ENCODE results near the gene TSPYL4.

The TSPYL4 gene

DNA sequence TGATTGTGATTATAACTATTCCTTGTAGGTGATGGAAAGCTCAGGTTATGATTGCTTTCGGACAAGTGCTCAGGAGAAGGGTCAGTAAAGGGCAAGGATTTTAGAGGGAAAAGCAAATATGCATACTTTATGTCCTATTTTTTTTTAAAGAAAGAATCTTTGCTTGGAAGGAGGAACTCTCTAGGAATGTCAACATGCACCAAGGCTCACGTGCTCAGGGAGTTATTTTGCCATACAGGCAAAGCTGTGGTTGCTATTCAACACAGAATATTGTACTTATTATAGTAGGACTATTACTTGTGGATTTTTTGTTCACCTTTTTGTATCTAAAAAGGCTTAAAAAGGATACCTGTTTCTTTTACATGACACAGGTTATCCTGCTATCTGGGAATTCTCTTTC lies 28.8 kb upstream of the TSPYL4 start:
- TF ChIP-seq, protein P1, sequence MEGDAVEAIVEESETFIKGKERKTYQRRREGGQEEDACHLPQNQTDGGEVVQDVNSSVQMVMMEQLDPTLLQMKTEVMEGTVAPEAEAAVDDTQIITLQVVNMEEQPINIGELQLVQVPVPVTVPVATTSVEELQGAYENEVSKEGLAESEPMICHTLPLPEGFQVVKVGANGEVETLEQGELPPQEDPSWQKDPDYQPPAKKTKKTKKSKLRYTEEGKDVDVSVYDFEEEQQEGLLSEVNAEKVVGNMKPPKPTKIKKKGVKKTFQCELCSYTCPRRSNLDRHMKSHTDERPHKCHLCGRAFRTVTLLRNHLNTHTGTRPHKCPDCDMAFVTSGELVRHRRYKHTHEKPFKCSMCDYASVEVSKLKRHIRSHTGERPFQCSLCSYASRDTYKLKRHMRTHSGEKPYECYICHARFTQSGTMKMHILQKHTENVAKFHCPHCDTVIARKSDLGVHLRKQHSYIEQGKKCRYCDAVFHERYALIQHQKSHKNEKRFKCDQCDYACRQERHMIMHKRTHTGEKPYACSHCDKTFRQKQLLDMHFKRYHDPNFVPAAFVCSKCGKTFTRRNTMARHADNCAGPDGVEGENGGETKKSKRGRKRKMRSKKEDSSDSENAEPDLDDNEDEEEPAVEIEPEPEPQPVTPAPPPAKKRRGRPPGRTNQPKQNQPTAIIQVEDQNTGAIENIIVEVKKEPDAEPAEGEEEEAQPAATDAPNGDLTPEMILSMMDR (conservative IDR thresholded peaks at IDR 0.05; ENCODE audit: low read depth) = no peak
- ChIA-PET CTCF (interaction anchor here (0.7 to 1.1 kb wide), 2 partner anchors 163 to 278 kb away, joined by 3 read pairs; no protein-coding TSS in a partner anchor), POLR2A (ENCODE audit: low non-redundant PET) (no interaction called here)
- no peak for DNase-seq (ENCODE audit: low spot score)
- no peak overlapping the region for H3K27ac ChIP-seq

DNA sequence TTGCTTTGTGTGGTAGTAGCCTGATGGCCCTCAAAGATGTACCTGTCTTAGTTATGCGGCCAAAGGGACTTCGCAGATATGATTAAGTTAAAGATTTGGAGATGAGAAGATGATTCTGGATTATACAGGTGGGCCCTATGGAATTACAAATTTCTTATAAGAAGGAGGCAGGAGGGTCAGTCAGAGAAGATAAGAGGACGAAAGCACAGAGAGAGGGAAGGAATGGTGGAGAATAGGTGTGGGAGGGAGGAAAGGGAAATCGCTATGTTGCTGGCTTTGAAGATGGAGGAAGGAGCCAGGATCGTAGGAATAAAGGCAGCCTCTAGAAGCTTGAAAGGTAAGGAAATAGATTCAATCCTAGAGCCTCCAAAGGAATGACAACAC lies 27.1 kb upstream of the TSPYL4 start:
- TF ChIP-seq, protein P1 (conservative IDR thresholded peaks at IDR 0.05; ENCODE audit: low read depth) = no peak
- ChIA-PET POLR2A (ENCODE audit: low non-redundant PET) (no interaction called here), CTCF (no interaction called here)
- no peak overlapping the region for H3K27ac ChIP-seq
- DNase-seq (ENCODE audit: low spot score) = no peak

DNA sequence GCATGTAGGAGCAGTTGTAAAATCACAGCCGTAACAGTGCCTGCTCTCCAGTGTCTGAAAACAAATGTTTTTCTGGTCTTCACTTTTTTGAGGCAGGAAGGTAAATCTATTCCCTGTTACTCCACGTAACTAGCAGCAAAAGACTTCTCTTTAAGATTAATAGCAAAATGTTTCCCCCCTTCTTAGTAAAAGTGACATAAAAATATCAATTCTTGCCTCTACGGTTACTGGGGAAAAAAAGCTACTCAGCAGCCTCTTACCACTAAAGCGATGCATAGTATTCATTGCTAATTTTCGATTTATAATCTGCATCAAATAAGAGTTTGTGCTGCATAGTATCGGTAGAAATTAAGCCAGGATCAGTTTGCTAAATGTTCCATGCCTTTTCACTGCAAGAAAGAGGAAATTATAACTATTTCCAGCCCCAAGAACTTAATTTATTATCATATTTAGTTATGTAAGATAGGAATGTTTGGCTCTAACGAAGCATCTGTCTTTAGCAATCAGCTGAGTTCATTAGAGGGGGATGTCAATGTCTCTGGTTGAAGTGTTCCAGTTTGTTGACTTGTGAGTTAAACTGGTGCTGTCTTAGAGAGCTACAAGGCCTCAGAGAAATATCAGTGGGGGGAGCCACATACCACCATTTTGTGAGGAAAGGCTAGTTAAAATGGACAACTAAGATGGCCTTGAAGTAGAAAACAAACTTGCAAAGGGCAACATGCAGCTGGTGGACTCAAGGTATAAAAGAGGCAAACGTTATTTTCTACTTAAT lies 26.5 kb upstream of the TSPYL4 start:
- POLR2A ChIA-PET (ENCODE audit: low non-redundant PET) = interaction anchor here (0.6 kb wide), 1 partner anchor 26 kb away, joined by 3 read pairs; the partner anchor contains the start of gene TSPYL4
- H3K27ac ChIP-seq = peak overlapping the region; percentile 97
- CTCF ChIA-PET = interaction anchor here (1.2 to 3.8 kb wide), 3 partner anchors 7 to 291 kb away, joined by 7 to 23 read pairs (median 13); partner anchors contain the start of gene RWDD1
- no peak for DNase-seq (ENCODE audit: low spot score)
- TF ChIP-seq, protein P1 (conservative IDR thresholded peaks at IDR 0.05; ENCODE audit: low read depth) = no peak

DNA sequence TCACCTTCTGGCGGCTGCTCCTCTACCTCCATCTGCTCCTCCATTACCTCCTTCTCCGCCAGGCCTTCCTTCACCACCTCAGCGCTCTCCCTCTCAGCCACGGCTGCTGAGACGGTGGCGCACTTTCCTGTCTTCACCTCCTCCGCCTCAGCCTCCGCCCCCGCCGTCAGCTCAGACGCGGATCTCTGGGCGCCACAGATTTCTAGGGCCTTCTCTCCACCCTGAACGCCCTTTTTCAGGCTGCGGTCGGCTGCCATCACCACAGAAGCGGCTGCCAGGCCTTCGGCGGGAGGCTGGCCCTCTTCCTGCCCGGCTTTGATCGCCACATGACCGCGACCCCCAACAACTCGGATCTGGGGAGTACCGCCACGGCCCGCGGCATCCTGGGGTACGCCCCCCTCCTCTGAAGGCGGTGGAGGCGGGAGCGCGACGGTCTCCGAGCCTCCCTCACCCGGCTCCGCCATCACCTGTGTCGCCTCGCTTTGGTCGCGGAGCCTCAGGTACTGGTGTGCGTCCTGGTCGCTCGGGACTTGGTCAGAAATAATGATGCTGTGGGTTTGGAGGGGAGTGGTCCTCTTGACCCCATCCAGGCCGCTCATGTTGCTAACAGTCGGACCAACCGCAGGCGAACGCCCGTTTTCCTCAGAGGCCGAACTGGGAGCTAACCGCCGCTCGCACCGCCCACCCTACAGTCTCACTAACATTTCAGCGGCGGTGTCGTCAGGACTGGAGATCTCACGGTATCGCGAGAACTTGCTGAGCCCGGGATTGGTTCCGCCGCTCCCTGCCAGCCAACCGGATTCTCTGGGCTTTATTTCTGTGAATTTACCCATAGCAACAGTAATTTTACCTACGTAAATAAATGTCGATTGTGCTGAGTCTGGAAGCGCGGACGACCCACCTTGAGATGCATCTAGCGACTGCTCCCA lies 25.6 kb upstream of the TSPYL4 start, which contains the start of gene TSPYL1:
TSPYL1 (minus strand) TSS at position 699 of the 929 bp plus-strand sequence; CDS start at position 599, 100 bp downstream.
- POLR2A ChIA-PET (ENCODE audit: low non-redundant PET) = interaction anchor here (0.6 kb wide), 2 partner anchors 24 to 25 kb away, joined by 3 read pairs; partner anchors contain the start of gene TSPYL4
- CTCF ChIA-PET = interaction anchor here (0.7 to 3.8 kb wide), 4 partner anchors 8 to 334 kb away, joined by 3 to 23 read pairs (median 10); partner anchors contain the start of gene RWDD1
- peak within 1 kb of the TSS; percentile 97 for H3K27ac ChIP-seq
- TF ChIP-seq, protein P1 (conservative IDR thresholded peaks at IDR 0.05; ENCODE audit: low read depth) = no peak
- peak; percentile 95 for DNase-seq (ENCODE audit: low spot score)

DNA sequence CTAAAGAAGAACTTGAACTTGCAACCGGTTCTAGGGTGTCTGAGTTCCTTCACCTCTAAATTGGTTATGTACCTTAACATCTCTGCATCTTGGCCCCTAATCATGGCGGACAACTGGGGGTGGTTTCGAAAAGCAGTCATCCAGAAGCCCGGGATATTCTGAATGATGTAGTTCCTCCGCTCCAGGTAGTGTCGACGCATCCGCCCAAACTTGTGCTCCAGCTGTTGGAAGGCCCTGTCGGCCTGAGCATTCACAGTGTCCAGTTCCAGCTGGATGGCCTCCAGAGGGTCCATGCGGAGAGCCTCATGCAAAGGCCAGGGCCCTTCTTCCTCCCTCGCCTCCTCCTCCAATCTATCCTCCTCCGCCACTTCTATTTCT lies 25.0 kb upstream of the TSPYL4 start:
- TF ChIP-seq, protein P1 (conservative IDR thresholded peaks at IDR 0.05; ENCODE audit: low read depth) = no peak
- ChIA-PET POLR2A (ENCODE audit: low non-redundant PET) (no interaction called here), CTCF (interaction anchor here (0.7 to 3.8 kb wide), 5 partner anchors 9 to 334 kb away, joined by 3 to 23 read pairs (median 7); partner anchors contain the start of gene RWDD1)
- peak; percentile 31 for DNase-seq (ENCODE audit: low spot score)
- H3K27ac ChIP-seq = peak overlapping the region; percentile 97

DNA sequence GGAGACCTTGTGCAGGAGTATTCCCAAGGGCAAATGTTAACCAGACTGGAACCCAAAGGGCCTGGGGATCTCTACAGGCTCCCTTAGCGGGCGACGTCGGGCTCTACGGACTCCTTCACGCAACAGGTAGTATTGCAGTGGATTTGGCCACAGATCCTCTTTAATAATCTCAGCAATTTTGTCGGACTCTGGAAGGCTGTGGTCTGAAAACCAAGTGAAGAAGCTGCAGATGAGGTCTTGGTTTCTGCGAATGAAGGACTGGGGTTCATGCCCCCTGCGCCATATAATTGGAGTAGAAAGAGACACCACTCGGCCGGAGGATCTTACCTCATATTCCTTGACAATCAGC lies 24.6 kb upstream of the TSPYL4 start:
- POLR2A ChIA-PET (ENCODE audit: low non-redundant PET) = no interaction called here
- TF ChIP-seq, protein P1 (conservative IDR thresholded peaks at IDR 0.05; ENCODE audit: low read depth) = no peak
- peak overlapping the region; percentile 97 for H3K27ac ChIP-seq
- CTCF ChIA-PET = interaction anchor here (0.8 to 3.8 kb wide), 3 partner anchors 9 to 60 kb away, joined by 3 to 23 read pairs (median 7); no protein-coding TSS in a partner anchor
- no peak for DNase-seq (ENCODE audit: low spot score)
